PC-9 (cell line): ENCODE results near the gene ANKZF1.

ENCODE experiments used
- CTCF ChIP-seq: fragments of 200-600 bp; sonication (generic); conservative IDR thresholded peaks from 2 replicates; pipeline ENCODE4 v1.6.1; 2017; ENCODE audit warnings: mixed run types, antibody characterized with exemption, mild to moderate bottlenecking, moderate library complexity
- EZH2 ChIP-seq: fragments of 200-600 bp; sonication (generic); IDR thresholded peaks from 2 replicates; pipeline ENCODE4 v1.8.0; 2017; ENCODE audit warnings: antibody characterized with exemption, low read depth

- TF ChIP-seq EZH2: no peak
- TF ChIP-seq CTCF: no peak
These were observed 32.2 kb upstream of the ANKZF1 start for GRCh38 chr2:219197388-219197787.
